NCI-H146 treated with DMSO at 0.1 percent for 48 hours (cell line): ENCODE data around the gene BRINP2.

Experiments used
- DNase-seq: peaks from one replicate; lab custom pipeline; 2025; ENCODE audit not compliant: unreplicated experiment; lab: John Stamatoyannopoulos, UW

Gene BRINP2

DNA sequence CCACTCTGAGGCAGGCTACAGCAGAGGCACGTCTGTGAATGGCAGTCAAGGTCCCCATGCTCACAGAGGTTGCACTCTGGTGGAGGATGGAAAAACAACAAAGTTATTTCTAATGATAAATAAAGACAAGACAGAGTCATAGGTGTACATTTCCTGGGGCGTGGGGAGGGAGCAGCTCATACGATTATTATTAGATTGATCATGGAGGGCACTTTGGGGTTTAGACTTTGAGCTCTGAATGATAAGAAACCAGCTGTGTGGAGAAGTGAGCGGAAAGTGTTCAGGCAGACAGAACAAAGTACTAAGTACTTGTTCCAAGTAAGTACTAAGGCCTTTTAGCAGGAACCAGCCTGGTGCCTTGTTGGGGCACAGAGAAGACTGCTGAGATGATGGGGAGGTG, 86.8 kb downstream of the BRINP2 start:
- no peak for DNase-seq

DNA sequence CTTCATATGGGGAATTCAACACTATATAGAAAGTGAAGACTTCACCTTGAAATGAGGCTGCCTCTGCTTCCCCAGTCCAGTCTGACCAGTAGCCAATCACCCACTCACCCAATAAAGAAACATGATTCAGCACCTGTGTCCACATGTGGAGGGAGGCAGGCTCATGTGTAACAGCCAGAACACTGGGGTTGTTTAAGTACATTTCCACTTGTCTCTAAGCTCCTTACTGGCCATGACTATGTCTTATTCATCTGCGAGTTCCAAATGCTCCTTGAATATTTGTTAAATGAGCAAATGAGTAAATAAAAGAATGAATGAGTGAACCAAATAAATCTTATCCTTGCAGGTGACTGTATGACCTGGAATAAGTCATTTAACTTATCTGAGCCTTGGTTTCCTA, 100.1 kb downstream of the BRINP2 start:
- no peak for DNase-seq

DNA sequence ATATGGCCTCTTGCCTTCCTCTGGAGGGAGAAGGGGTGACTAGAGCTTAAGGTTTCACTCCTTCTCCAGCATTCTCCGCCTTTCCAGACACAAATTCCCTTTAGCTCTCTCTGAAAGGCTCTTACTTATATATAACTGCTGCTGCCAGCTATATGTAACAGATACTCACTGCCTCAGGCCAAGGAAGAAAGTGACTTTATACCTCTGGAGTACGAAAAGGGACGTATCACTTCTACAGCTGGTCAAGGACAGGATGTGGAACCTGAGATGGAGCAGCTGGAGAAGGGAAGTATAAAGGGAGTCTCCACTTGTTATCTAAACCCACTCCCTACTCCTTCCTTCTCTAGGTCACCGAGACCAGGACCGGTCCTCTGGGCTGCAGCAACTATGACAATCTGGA, 102.4 kb downstream of the BRINP2 start:
- DNase-seq = no peak

DNA sequence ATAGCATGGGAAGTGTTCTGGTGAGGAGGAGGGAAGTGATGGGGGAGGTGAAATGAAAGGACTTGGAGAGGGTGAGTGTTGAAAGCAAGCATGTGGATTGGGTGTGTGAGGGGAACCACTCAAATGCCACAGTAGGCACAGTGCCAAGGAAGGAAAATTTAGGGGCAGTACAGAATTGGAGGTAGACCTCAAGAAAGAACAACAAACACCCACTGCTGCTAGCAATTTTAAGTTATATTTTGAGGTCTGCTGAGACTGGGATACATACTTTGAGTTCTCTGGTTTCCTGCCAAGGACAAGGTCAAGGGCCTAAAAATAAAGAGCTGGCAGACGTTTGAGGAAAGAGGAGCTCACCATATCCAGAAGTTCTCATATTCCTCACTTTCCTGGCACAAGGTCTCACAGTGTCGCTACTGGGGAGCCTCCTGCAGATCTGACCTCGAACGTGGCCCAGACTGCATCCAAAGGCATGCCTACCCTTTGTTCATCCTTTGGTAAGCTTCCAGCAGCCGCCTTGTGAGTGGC, 104.0 kb downstream of the BRINP2 start:
- no peak for DNase-seq

DNA sequence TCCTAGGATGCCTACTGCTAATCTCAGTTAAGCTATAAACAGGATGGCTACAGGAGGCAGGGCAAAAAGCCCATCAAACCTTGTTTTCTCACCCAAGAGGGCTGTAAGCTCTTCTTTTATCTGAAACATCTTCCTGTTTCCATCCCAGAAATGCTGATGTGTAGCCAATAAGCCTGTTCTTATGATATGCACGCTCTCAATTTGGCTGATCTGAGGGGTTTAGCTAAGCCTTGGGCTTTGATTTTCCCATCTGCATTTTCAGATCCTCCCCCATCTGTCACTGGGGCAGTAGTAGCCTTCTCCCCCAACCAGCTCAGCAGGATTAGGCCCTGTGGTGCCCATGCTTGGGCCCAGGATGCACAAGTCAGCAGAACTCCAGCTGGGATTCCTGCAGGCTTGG, 105.0 kb downstream of the BRINP2 start:
- no peak for DNase-seq

DNA sequence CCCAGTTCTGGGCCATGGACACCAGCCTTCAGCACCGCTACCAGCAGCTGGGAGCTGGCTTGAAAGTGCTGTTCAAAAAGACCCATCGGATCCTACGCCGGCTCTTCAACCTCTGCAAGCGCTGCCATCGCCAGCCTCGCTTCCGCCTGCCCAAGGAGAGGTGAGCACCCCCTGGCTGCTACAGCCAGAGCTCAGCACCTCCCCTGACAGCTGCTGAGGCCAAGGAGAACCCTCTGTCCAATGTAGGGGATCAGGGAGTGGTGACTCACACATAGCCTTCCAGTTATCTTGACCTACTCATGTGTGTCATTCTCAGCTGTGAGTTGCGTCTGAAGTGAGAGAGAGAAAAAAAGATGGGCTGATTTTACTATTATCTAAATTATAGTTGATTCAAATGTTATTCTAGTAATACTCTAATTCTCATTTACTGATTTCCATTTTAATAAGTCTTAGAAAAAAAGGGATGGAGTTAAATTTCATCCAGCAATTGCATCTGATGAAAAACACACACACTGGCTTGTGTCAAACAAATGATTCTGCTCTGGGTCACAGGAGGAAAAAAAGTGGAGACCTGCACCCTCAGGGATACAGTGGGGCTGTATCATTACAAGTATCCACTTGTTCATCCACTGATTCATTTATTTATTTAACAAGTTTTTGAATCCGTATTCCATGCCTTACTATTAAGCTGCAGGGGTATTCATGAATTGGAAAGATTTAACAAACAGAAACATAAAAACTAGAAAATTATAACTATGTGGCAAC, 108.0 kb downstream of the BRINP2 start:
- DNase-seq = no peak

DNA sequence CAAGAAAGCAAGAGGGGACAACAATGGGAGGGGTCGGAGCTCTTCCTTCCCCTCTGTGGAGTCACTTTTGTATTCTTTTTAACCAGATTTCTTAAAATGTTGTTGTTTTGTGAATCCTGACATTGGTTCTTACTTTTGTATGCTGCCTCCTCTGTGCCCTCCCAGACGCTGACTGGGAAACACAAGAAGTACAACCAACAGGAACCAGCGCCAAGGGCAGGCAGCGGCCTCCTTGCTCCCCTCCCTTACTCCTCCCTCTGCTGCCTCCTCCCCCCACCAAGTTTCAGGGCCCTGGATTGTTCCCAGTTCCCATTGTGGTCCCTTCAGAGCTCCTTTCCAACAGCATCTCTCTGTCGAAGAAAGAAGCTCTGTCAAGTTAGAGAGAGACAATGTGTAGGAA, 111.1 kb downstream of the BRINP2 start:
- DNase-seq = no peak

DNA sequence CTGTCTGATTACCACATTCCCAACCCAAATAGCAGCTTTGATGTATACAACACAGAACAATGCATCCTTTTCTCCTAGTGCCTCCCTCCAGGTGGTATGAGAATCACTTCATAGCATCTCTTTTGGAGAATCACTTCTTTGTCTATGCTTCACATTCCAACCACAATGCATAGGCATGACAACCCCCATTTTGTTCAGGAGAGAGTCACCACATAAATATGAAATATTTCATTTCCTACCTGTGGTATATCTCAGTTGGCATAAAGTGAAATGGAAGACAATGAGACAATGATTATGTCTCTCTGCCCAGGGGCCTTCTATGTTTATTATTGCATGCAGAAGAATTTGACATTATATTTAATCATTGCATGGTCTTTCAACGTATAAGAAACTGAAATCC, 112.2 kb downstream of the BRINP2 start:
- no peak for DNase-seq

DNA sequence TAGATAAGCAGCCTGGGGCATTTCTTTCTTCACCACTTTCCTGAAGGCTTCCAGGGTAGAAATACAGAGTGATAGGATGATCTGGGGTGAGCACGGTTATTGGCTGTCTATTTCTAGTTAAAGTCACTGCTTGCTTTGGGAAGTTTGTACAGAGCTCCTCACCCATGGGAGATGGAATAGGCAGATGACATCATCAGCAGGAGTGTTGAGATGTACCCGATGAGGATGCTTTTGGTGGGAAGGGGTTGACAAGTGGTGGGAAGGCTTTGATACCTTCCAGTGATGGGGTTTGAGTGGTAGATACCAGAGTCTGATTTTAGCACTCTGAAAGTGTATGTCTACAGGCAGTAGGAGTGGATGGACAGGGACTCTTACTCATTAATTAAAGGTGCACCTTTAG, 112.6 kb downstream of the BRINP2 start:
- DNase-seq = no peak

DNA sequence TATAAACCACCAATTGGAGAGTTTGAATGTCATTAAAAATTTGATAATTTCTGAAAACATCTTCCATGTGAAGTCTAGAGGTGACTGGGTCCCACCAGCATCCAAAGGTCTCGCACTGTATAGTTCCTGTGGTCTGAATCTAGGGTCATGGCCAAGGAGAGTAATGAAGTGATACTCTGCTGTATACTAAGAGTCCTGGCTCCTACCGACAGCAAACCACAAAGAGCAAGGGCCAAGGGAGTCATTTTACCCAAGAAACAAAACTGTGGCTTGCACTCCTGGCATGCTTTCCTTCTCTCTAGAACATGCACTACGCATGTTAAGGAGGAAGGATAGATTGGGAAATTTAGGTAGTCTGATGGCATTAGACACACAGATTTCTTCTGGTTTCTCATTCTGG, 115.6 kb downstream of the BRINP2 start:
- no peak for DNase-seq

DNA sequence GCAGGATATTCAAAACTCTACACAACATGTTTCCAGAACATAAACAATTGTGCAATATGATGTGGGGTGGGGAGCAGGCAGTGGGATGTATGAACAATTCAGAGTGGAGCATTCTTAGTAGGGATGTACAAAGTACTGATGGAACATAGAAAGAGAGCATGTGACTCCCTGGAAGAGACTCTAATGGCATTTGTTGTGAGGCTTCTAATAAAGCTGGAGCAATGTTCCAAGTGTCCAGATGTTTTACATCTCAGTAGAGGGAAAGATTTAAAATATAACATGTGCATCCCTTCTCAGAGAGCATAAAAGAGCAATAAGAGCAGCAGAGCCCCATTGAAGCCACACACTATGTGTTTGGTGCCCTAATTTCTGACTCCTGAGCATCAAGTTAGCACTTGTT, 116.5 kb downstream of the BRINP2 start:
- no peak for DNase-seq

DNA sequence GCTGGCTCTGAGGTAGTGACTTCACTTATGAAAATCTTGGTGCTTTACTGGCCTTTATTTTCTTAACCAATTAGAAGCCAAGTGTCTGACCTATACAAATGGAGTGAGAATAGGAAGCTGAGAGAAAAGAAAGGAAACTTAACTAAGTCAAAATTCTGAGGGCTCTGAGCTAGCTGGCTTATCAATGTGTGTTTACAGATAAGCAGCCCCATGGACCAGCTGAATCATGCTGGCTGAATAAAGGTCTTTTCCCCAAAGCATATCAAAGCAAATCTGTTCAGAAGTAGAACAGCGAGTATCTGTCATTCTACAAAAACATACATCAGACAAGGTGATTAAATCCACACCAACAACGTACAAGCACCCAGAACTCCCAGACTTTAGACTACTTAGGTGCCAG, 117.2 kb downstream of the BRINP2 start:
- DNase-seq = no peak

DNA sequence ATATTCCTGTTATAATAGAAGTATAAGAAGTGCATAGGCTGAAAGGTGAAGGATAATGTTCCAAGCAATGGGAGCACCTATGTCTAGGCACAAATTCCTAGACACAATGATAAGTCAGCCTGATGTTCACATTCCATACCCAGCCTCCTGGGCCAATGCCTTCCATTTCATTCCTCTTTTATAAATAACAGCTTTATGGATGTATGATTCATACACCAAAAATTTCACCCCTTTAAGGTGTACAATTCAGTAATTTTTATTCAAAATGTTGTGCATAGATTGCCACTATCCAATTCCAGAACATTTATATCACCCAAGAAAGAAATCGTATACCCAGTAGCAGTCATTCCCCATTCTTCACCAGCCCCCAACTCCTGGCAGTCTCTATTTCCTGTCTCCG, 118.8 kb downstream of the BRINP2 start:
- DNase-seq = no peak

DNA sequence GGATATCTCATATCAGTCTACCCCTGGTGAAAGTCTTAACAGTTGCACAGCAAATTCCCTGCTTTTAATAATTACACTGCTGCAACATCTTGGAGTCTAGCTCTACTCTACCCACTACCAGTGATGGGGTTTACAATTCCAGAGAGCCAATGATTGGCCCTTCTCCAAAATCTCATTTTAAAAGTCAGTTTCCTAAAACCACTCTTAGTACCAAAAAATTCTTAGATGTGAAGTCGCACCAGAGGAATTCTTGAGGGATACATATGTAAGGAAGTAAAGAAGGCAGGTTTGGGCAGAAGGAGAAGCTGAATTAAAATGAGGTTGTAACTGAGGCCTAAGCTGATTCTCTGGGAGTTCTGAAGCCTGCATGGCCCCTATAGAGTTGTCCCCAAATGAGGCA, 129.7 kb downstream of the BRINP2 start:
- DNase-seq = no peak

DNA sequence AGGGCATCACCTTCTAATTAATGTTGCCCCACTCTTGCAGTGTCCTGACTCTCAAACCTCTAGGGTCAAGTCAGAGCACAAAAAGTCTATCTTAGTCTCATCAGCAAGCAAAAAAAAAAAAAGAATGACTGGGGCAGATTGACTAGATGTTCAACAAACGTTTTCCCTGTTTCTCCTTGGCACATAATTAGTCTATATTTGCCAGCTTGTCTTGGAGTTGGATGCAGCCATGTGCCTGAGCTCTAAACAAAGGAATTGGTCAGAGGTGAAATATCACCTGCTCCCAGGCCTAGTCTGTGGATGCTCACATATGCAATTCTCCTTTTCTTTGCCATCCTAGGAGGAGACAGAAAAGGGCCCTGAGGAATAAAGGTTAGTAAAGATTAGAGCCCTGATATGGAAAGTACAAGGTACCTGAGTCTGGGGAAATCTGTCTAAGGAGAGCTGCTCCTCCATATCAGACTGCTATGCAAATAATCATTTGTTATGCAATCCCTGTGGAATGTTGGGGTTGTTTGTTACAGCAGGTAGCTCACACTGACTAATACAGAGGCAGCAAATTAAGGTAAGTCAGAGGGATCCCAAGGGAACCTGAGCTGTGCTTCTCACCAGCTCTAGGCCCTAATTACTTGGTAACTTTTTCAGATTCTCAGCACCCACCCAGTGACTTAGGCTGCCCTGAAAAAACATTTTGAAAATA, 130.8 kb downstream of the BRINP2 start:
- no peak for DNase-seq

DNA sequence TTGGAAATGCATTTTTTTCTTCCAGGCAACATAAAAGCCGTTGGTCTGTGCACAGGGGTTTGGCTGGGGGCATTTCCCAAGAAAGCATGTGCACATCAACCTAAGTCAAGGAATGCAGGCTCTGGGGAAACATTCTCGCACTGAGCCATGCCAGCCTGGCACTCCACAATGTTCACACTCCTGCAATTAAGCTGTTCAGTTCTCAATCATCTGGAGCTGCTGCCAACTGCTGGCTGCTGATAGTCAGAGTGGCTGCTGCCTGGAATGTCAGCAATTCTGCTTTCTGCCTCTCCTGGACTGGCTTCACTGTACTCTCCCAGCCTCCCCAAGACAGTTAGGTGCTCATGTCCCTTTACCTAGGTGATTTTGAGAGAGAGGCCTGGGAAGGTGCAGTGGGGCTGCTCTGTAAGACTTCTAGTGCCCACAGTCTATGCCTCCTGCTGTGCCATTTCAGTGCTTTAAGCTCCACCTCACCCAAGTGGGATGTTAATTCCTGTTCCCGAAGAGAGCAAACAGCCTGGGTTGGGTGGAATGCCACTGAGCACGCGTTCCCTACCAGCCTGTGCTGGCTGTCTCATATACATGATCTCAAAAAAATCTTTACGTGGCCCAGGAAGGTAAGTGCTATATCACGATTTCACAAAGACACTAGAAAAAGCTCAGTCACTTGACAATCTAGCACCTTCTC, 131.7 kb downstream of the BRINP2 start:
- DNase-seq = no peak

DNA sequence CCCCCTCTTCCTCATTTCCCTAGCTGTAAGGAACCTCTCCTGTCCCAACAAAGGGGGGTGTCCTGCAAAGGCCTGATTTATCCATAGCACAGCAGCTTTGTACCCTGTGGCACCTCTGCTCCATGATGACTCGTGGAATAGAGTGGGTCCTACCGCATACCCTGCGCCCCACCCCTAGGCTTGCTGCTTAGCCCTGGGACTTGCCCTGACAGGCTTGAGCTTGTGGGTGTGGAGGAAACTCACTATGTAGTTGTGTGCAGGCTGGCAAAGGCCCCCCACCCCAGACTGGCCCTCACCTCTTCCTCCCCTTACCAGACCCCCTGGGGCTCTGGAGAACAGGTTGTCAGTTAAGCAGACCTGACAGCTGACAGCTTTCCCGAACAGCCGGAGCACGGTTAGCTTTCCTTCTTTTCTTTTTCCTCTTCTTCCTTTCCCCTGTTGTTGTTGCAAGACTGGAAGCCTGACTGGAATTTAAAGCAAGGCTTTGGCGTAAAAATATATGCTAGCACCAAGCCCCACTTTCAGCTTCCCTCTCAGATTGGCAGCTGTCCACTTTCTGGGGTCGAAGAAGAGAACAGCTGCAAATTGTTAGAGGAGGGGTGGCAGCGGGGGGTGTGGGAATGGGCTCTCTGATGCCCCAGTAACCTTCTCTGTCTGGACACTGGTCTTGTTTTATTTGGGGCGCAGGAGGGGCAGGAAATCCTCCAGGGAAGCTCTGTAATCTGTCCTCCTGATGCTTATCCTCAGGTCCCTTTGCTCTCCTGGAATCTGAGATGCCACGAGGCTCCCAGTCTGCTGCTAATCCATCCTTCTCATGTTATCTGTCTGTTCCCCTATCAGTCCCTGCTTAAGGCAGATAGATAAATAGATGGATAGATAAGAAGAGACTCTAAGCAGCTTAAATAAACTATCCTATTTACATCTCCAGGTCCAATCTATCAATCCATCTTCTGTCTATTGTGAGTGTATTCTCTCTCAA, 134.6 kb downstream of the BRINP2 start:
- DNase-seq = no peak

DNA sequence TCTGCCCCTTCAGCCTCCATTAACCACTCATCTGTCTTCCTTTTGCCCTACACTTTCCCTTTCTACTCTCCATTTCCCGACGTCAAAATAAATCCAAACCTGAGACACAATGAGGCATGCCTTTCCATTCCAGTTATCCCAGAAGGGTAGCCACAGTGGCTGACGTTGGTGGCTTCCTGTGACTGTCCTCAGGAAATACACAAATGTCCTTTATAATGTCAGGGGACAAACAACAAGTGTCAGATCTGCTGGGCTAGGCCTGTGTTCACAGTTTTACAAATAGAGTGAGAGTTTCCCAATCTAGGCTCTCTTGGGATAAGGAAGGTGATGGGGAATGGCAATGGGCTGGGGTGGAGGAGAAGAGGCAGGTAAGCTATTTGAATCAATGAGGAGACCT, 135.3 kb downstream of the BRINP2 start:
- DNase-seq = no peak

DNA sequence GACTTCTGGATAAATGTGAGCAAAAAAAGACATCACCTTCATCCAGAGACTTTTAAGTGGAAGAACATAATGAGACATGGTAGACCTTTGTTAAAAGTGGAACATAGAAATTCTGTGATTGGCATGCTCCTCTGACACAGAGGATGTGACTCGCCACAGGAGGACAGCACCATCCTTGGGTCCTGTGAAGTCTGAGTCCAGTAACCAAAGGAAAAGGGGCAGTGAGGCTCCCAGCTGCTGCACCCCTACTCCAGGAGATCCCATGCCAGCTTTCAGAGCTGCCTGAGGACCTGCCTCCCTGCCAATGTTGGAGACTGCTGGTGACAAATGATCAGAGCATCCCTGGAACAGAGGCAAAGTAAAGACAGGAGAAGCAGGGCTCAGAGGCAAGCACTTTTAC, 136.2 kb downstream of the BRINP2 start:
- DNase-seq = no peak

DNA sequence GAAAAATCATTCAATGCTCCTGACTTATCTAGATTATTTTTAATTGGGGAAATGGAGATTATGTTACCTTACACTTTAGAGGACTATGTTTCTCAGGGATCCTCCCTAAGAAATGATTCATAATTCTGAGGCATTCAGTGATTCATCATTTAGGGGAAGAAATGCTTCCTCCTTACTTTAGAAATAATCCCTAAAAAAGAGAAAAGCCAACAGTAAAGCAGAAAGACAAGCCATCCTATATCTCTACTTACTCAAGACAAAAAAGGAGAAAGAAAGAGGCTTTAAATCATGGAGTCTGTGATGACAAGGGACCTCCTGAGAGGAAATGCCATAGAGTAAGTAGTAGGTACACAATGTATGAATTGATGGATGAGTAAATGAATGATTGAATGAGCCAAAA, 137.0 kb downstream of the BRINP2 start:
- DNase-seq = no peak

DNA sequence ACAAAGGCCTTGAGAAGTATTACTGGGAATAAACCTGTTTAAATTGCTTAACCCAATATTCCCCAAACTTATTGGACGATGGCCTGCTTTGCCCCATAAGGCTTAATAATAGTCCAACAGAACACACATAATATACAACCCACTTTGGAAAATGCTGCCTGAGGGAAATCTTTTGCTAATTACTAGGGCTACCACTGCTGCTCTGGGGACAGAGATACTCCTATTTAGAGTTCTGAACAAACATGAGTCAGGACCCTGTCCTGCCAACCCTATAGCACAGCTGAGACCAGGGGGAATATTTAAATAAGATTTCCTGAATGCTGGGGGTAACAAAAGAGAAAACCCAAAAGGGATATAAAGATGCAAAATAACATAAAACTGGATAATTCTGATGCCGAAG, 139.1 kb downstream of the BRINP2 start:
- DNase-seq = no peak
